HG03103 (cell line): ENCODE measurements around the gene SPINK4.

Experiments
- ATAC-seq: cut with Tn5 transposase; IDR thresholded peaks from one replicate; pipeline ENCODE4 v1.9.1; 2021; ENCODE audit warnings: low read depth; ENCODE audit not compliant: unreplicated experiment

SPINK4 gene, protein sequence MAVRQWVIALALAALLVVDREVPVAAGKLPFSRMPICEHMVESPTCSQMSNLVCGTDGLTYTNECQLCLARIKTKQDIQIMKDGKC

GRCh38 chr9:33239921-33240320 is at the start of gene SPINK4:
TSS of gene SPINK4 (plus strand) at chr9:33240167. CDS start at chr9:33240209, 42 bp downstream.
- ATAC-seq: no peak

GRCh38 chr9:33192493-33193255 is 47.3 kb upstream of the SPINK4 start:
- no peak for ATAC-seq

- no peak for ATAC-seq
Measured at GRCh38 chr9:33193818-33194217, 46.1 kb upstream of the SPINK4 start.

DNA sequence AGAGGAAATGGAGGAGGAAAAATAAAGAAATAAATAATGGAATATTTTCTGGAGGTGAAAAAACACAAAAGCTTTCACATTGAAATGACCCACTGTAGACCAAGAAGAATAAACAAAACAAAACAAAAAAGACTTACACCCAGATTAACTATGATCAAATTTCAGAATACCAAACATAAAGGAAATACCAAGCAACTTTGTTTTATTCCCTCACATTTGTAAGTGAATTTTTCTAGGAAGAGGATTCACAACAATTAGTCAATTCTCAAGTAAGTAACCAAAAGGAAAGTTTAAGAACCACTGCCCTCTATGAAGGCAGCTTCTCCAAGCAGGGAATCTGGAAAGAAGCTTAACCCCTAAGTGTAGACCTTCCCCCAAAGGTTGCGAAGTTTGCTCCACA is 43.2 kb upstream of the SPINK4 start:
- ATAC-seq: no peak

GRCh38 chr9:33197279-33198152 is 42.5 kb upstream of the SPINK4 start:
- ATAC-seq: no peak

GRCh38 chr9:33198165-33198564 is 41.8 kb upstream of the SPINK4 start:
- ATAC-seq: no peak

DNA sequence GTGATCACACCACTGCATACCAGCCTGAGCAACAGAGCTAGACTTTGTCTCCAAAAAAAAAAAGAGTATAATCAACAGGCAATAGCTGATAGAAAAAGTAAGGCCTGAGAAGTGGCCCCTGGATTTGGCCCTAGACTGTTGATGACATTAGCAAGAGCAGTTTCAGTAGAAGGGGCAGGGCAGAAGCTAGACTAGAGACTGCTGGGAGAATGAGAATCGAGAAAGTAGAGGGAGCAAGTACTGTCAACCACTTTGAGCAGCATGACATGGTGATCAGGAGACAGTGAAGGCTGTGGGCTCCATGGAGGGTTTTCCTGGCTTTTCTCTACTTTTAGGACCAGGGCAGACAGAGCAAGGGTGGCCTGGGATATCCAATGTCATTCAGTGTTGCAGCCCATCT is 37.9 kb upstream of the SPINK4 start:
- ATAC-seq: peak; percentile 44

- ATAC-seq: peak; percentile 98
Measured at GRCh38 chr9:33202552-33203201, 37.3 kb upstream of the SPINK4 start.

DNA sequence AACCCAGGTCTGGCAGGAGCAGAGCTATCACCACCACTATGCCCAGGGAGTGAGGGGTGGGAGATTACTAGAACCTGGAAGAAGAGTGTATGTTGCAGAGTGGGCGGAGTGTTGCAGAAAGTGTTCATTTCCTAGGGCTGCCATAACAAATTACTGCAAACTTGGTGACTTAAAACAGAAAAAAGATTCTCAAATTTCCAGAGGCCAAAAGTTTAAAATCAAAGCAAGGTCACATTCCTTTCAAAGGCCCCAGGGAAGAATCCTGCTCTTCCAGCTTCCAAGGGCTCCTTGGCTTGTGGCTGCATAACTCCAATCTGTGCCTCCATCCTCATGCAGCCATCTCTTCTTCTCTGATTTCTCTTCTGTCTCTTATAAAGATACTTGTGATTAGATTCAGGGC is 30.6 kb upstream of the SPINK4 start:
- ATAC-seq: no peak

DNA sequence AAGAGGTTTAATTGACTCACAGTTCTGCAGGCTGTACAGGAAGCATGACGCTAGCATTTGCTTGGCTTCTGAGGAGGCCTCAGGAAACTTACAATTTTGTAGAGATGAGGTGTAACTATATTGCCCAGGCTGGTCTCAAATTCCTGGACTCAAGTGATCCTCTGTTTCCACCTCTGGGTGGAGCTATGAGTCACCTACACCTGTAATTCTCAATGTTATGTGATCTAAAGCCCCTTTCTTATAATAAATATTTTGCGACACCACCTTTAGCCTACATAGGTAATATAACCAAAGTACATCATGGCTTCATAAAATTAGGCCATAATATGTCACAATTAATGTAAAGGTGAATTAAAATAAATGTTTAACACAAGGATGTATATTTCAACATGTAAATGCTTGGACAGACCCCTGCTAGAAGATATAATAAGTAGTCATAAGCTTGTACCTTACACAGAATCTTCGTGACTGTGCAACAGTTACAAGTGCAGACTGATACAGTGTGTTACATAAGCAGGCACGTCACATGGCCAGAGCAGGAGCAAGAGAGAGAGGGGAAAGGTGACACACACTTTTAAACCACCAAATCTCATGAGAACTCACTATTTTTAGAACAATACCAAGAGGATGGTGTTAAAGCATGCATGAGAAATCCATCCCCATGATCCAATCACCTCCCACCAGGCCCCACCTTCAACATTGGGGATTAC is 29.8 kb upstream of the SPINK4 start:
- no peak for ATAC-seq

- no peak for ATAC-seq
Measured at GRCh38 chr9:33211695-33212393, 28.1 kb upstream of the SPINK4 start.

- no peak for ATAC-seq
Measured at GRCh38 chr9:33220681-33221567, 19.0 kb upstream of the SPINK4 start.

GRCh38 chr9:33221568-33221884 is 18.4 kb upstream of the SPINK4 start:
- no peak for ATAC-seq

DNA sequence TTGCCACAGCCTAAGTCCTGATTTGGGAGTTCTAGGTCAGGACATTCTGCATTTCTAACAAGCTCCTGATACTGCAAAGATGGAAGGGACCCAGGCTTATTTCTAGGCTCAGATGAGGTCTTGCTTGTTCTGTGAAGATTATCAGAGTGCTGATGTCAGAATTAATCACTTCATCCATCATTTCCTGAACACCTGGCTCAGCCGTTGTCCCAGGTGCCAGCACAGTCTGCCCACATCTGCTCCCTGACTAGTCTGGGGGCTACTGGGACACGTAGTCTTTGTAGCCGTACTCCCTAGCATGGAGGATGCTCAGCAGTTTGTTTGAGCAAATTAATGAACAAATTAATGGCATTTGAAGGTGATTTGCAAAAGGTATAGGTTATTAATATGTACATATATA is 17.9 kb upstream of the SPINK4 start:
- no peak for ATAC-seq

GRCh38 chr9:33223696-33224095 is 16.3 kb upstream of the SPINK4 start:
- no peak for ATAC-seq

GRCh38 chr9:33225319-33226147 is 14.4 kb upstream of the SPINK4 start:
- no peak for ATAC-seq

- ATAC-seq: peak; percentile 67
Measured at GRCh38 chr9:33227008-33227398, 13.0 kb upstream of the SPINK4 start.

DNA sequence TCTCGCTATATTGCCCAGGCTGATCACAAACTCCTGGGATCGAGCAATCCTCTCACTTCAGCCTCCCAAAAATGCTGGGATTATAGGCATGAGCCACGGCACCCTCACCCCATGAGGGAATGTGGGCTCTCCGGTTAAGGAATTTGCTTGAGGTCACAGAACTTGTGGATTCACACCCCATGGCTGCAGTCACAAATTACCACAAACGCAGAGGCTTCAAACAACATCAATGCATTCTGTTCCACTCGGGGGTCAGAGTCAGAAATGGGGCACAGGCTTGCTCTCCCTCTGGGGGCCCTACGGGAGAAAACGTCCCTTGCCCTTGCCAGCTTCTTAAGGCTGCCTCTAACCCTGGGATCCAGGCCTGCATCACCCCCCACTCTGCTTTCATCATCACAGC is 12.2 kb upstream of the SPINK4 start:
- no peak for ATAC-seq
